Measurements from ENCODE around the gene KIAA1755. TPM values are rescaled to one million over a fixed set of nuclear protein-coding genes. Genes with fewer than 3 reads are reported as not detected.

The KIAA1755 gene
- polyA plus RNA-seq, 1 of the 3 experiments (the other 2 are of a cell fraction), result 0.54 TPM

DNA sequence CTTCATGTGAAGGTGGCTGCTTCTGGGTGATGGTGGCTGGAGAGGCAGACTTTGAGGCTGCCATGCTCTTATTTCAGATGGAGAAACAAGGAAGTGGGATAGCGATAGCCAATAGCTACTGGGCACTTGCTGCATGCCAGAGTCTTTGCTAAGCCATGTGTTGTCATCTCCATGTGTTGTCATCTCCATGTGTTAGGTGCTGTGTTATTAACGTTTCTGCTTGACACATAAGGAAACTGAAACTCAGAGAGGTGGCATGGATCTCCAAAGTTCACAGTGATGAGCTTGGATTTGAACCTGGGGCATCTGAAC is 16.9 kb downstream of the KIAA1755 start:
- Histone ChIP-seq H3K27me3 (ENCODE audit: insufficient read depth) (no peaks in the 10 kb centered on the region), H3K9me2 (no peaks in the 10 kb centered on the region), H3K79me2 (ENCODE audit: insufficient read depth) (no peaks in the 10 kb centered on the region), H3K27ac (ENCODE audit: low read depth in 2 of 2, low read length in 1 of 2) (no peak overlapping the region), H3K36me3 (replicated peaks in 1 of 2; ENCODE audit: control insufficient read depth in 1 of 2, insufficient read depth in 2 of 2, low read length in 1 of 2) (peaks cover 0 to 12% of the 10 kb centered on the region in 2 experiments), H3K9me3 (peaks cover 9% of the 10 kb centered on the region), H3K9ac (no peak overlapping the region), H3K4me2 (no peak overlapping the region), H2AFZ (ENCODE audit: low read depth) (no peak overlapping the region), H3K4me3 (ENCODE audit: low read depth in 2 of 2, low read length in 1 of 2) (no peak overlapping the region), H4K20me1 (ENCODE audit: insufficient read depth) (no peaks in the 10 kb centered on the region), H3K4me1 (ENCODE audit: control insufficient read depth in 1 of 2, insufficient read depth in 2 of 2, low read depth in 1 of 2, low read length in 1 of 2) (peaks cover 0 to 5% of the 10 kb centered on the region in 2 experiments; a peak in 1 of 4 replicates), H3F3A (replicated peaks; ENCODE audit: insufficient read depth) (no peaks in the 10 kb centered on the region)
- POLR2A ChIA-PET, result no interaction called here
- WGBS (ENCODE audit: low lambda C conversion rate), result 30% methylated on average over 2 of the region's 2 CpGs
- CTCF ChIA-PET, result interaction anchor here (1.0 to 2.0 kb wide), 5 partner anchors 10 to 76 kb away, joined by 3 to 9 read pairs (median 4); no protein-coding TSS in a partner anchor
- TF ChIP-seq TAF1 (IDR thresholded peaks at IDR 0.05; ENCODE audit: borderline replicate concordance, low read depth, low read length) (no peak), CHD2 (IDR thresholded peaks at IDR 0.05; ENCODE audit: low read length, partially characterized antibody) (no peak), MAX (IDR thresholded peaks at IDR 0.05; ENCODE audit: low read depth) (no peak), RCOR1 (IDR thresholded peaks at IDR 0.05; ENCODE audit: low read length) (no peak), SIN3A (IDR thresholded peaks at IDR 0.05; ENCODE audit: borderline replicate concordance, low read depth, low read length) (no peak), YY1 (IDR thresholded peaks at IDR 0.05; ENCODE audit: low read depth) (no peak), RFX5 (IDR thresholded peaks at IDR 0.05; ENCODE audit: low read length) (no peak), NFIC (IDR thresholded peaks at IDR 0.05; ENCODE audit: borderline replicate concordance) (no peak), TEAD4 (IDR thresholded peaks at IDR 0.05; ENCODE audit: borderline replicate concordance, insufficient read depth) (no peak), RAD21 (IDR thresholded peaks at IDR 0.05; ENCODE audit: low read length) (no peak), SMC3 (IDR thresholded peaks at IDR 0.05; ENCODE audit: low read depth, low read length) (no peak), EZH2phosphoT487 (IDR thresholded peaks at IDR 0.05; ENCODE audit: borderline replicate concordance, low read depth) (no peak), MXI1 (IDR thresholded peaks at IDR 0.05; ENCODE audit: low read depth, low read length) (no peak), GATA2 (CRISPR knock-in tag; IDR thresholded peaks at IDR 0.05) (no peak), TCF12 (IDR thresholded peaks at IDR 0.05) (no peak)
- DNase-seq, result no peak

DNA sequence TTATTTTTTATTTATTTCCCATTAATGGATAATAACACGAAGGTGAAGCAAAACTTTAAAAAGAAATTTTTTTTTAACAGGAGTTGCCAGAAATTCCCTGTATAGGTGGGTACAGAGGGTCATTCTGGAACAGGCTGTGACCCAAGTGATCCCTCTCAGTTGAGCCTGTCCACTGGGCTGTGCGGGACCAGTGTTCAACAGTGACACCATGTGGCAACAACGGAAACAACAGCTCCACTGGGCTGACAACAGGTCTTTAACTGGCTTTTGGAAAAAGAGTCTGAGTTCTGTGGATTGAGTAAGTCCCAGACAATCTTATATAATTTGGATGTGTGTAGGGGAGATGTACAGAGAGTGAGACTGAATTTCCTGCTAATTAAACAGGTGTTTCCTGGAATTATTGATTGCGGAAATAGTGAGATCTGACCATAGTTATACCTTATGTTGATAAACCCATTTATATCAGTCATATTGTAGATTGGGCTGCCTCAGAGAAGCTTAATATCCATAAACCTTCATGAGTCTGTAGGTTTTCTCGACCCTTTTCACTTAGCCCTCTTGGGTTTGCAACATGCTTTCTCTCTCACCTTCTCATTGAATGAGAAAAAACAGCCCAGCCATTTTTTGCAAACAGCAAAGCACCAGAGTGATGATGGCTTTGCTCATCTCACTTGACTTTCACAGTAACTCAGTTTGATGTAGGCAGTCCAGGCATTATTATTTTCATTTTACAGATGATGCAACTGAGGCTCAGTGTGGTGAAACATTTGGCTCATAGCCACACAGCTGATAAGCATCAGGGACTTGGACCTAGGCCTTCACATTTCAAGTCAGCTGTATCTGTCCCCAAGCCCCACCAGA is 17.5 kb downstream of the KIAA1755 start:
- Histone ChIP-seq H3K27me3 (ENCODE audit: insufficient read depth) (no peaks in the 10 kb centered on the region), H3F3A (replicated peaks; ENCODE audit: insufficient read depth) (no peaks in the 10 kb centered on the region), H3K9me2 (no peaks in the 10 kb centered on the region), H3K4me1 (ENCODE audit: control insufficient read depth in 1 of 2, insufficient read depth in 2 of 2, low read depth in 1 of 2, low read length in 1 of 2) (peaks cover 0 to 5% of the 10 kb centered on the region in 2 experiments; a peak in 1 of 4 replicates), H4K20me1 (ENCODE audit: insufficient read depth) (no peaks in the 10 kb centered on the region), H3K79me2 (ENCODE audit: insufficient read depth) (no peaks in the 10 kb centered on the region), H3K4me2 (no peak overlapping the region), H3K9ac (no peak overlapping the region), H3K27ac (ENCODE audit: low read depth in 2 of 2, low read length in 1 of 2) (no peak overlapping the region), H2AFZ (ENCODE audit: low read depth) (no peak overlapping the region), H3K4me3 (ENCODE audit: low read depth in 2 of 2, low read length in 1 of 2) (no peak overlapping the region), H3K9me3 (peaks cover 9% of the 10 kb centered on the region), H3K36me3 (replicated peaks in 1 of 2; ENCODE audit: control insufficient read depth in 1 of 2, insufficient read depth in 2 of 2, low read length in 1 of 2) (peaks cover 0 to 12% of the 10 kb centered on the region in 2 experiments)
- ChIA-PET CTCF (interaction anchor here (0.6 to 2.0 kb wide), 7 partner anchors 9 to 76 kb away, joined by 3 to 9 read pairs (median 4); no protein-coding TSS in a partner anchor), POLR2A (no interaction called here)
- WGBS (ENCODE audit: low lambda C conversion rate), result 35% methylated on average over 5 of the region's 5 CpGs
- DNase-seq, result peak; percentile 47
- TF ChIP-seq CTCF (IDR thresholded peaks at IDR 0.05), result peak; percentile 69
- TF ChIP-seq, protein P1, sequence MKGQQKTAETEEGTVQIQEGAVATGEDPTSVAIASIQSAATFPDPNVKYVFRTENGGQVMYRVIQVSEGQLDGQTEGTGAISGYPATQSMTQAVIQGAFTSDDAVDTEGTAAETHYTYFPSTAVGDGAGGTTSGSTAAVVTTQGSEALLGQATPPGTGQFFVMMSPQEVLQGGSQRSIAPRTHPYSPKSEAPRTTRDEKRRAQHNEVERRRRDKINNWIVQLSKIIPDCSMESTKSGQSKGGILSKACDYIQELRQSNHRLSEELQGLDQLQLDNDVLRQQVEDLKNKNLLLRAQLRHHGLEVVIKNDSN (IDR thresholded peaks at IDR 0.05; ENCODE audit: borderline replicate concordance, low read depth), result no peak
- no peak for TF ChIP-seq TEAD4 (IDR thresholded peaks at IDR 0.05; ENCODE audit: borderline replicate concordance, insufficient read depth)
- no peak for TF ChIP-seq RFX5 (IDR thresholded peaks at IDR 0.05; ENCODE audit: low read length)
- no peak for TF ChIP-seq SIN3A (IDR thresholded peaks at IDR 0.05; ENCODE audit: borderline replicate concordance, low read depth, low read length)
- no peak for TF ChIP-seq SMC3 (IDR thresholded peaks at IDR 0.05; ENCODE audit: low read depth, low read length)
- TF ChIP-seq IRF3 (IDR thresholded peaks at IDR 0.05; ENCODE audit: low read depth, low read length), result no peak

Data from SK-N-SH (cell line).